Thymus (tissue), 11 donors: ENCODE measurements around the gene ABLIM2. TPM values are rescaled to one million over a fixed set of nuclear protein-coding genes. Genes with fewer than 3 reads are reported as not detected.

Experiments used
- DNase-seq, 9 donors: peaks; one replicate each; pipeline ENCODE4 v3.0.0-alpha.2; 2013; ENCODE audit warnings: low spot score in 9 of 9, low read depth in 6 of 9, missing footprints in 1 of 9
- H3K27ac ChIP-seq, 2 donors: one replicate each; pipeline ENCODE4 v1.5.1; 2013; ENCODE audit warnings: control low read depth in 1 of 2, low read depth in 1 of 2, low read length in 1 of 2, mild to moderate bottlenecking in 1 of 2, moderate library complexity in 1 of 2
- H3K27me3 ChIP-seq, 2 donors: one replicate each; pipeline ENCODE4 v1.5.1; 2013; ENCODE audit warnings: low read length in 1 of 2; ENCODE audit not compliant: control insufficient read depth in 2 of 2, insufficient read depth in 1 of 2
- H3K36me3 ChIP-seq, 2 donors: one replicate each; pipeline ENCODE4 v1.5.1; 2013; ENCODE audit warnings: low read length in 1 of 2, mild to moderate bottlenecking in 1 of 2, moderate library complexity in 1 of 2; ENCODE audit not compliant: control insufficient read depth in 2 of 2, insufficient read depth in 2 of 2
- H3K4me1 ChIP-seq, 2 donors: one replicate each; pipeline ENCODE4 v1.5.1; 2013; ENCODE audit warnings: low read length in 2 of 2; ENCODE audit not compliant: control insufficient read depth in 2 of 2, insufficient read depth in 2 of 2
- H3K4me3 ChIP-seq, 2 donors: one replicate each; pipeline ENCODE4 v1.5.1; 2013; ENCODE audit warnings: low read length in 2 of 2, control low read depth in 1 of 2, mild to moderate bottlenecking in 1 of 2
- H3K9me3 ChIP-seq, 2 donors: one replicate each; pipeline ENCODE4 v1.5.1; 2013; ENCODE audit warnings: low read length in 1 of 2, mild to moderate bottlenecking in 1 of 2; ENCODE audit not compliant: control insufficient read depth in 2 of 2, insufficient read depth in 1 of 2
- WGBS: extraction: QIAGEN DNeasy Blood & Tissue Kit; methylation state at CpG from one replicate; pipeline ENCODE4 v1.1.7; 2013; 5-methylcytosine and 5-hydroxymethylcytosine counted together
- polyA plus RNA-seq: library from polyadenylated mRNA; stranded (reverse); fragments of 200-250 nt; gene quantifications from one replicate; pipeline ENCODE4 v1.2.3, GENCODE V29; 2013
- total RNA-seq: library from RNA; stranded (reverse); fragments of 120-200 nt; gene quantifications from one replicate; pipeline ENCODE4 v1.2.4, GENCODE V29; 2013
- donor health status: healthy.

ABLIM2 gene
- total and polyA plus RNA-seq, 2 donors: 1.0 to 7.4 TPM

- peaks cover 0 to 2% of the 10 kb centered on the region in 2 donors for H3K9me3 ChIP-seq
- H3K4me1 ChIP-seq: peaks cover 29 to 38% of the 10 kb centered on the region in 2 donors
- no peak for DNase-seq
- peaks cover 0 to 18% of the 10 kb centered on the region in 2 donors for H3K27me3 ChIP-seq
- no peaks in the 10 kb centered on the region for H3K36me3 ChIP-seq
- WGBS: 87% methylated on average over 27 of the region's 27 CpGs
- no peak overlapping the region for H3K27ac ChIP-seq
- no peak overlapping the region for H3K4me3 ChIP-seq
These were observed 25.5 kb downstream of the ABLIM2 start for GRCh38 chr4:8132947-8133705.

GRCh38 chr4:8132400-8132799, 26.2 kb downstream of the ABLIM2 start:
- Histone ChIP-seq H3K9me3 (peaks cover 0 to 2% of the 10 kb centered on the region in 2 donors), H3K27ac (no peak overlapping the region), H3K36me3 (no peaks in the 10 kb centered on the region), H3K4me1 (peaks cover 29 to 43% of the 10 kb centered on the region in 2 donors), H3K4me3 (no peak overlapping the region), H3K27me3 (peaks cover 0 to 18% of the 10 kb centered on the region in 2 donors)
- WGBS: 93% methylated on average over 10 of the region's 10 CpGs
- no peak for DNase-seq

- H3K4me1 ChIP-seq: peaks cover 29 to 43% of the 10 kb centered on the region in 2 donors
- 87% methylated on average over 18 of the region's 18 CpGs for WGBS
- no peak overlapping the region for H3K27ac ChIP-seq
- peaks cover 0 to 2% of the 10 kb centered on the region in 2 donors for H3K9me3 ChIP-seq
- peaks cover 0 to 16% of the 10 kb centered on the region in 2 donors for H3K27me3 ChIP-seq
- no peak for DNase-seq
- H3K4me3 ChIP-seq: no peak overlapping the region
- no peaks in the 10 kb centered on the region for H3K36me3 ChIP-seq
These were observed 26.8 kb downstream of the ABLIM2 start for GRCh38 chr4:8131826-8132225.

GRCh38 chr4:8131210-8131609, 27.4 kb downstream of the ABLIM2 start:
- Histone ChIP-seq H3K4me3 (peak overlapping the region in 1 of 2 donors; percentile 5), H3K9me3 (peaks cover 0 to 2% of the 10 kb centered on the region in 2 donors), H3K27me3 (peaks cover 0 to 16% of the 10 kb centered on the region in 2 donors), H3K4me1 (peaks cover 29 to 43% of the 10 kb centered on the region in 2 donors), H3K27ac (peak overlapping the region; percentile 56 to 82), H3K36me3 (no peaks in the 10 kb centered on the region)
- 7% methylated on average over 8 of the region's 8 CpGs for WGBS
- DNase-seq: peak in 8 of 9 donors; percentile 29 to 80 (median 48)

GRCh38 chr4:8130346-8131066, 28.1 kb downstream of the ABLIM2 start:
- peaks cover 29 to 43% of the 10 kb centered on the region in 2 donors for H3K4me1 ChIP-seq

GRCh38 chr4:8129785-8130184, 28.8 kb downstream of the ABLIM2 start:
- Histone ChIP-seq H3K4me1 (peaks cover 29 to 43% of the 10 kb centered on the region in 2 donors), H3K9me3 (peaks cover 0 to 2% of the 10 kb centered on the region in 2 donors), H3K4me3 (no peak overlapping the region), H3K27me3 (peaks cover 0 to 14% of the 10 kb centered on the region in 2 donors), H3K36me3 (no peaks in the 10 kb centered on the region), H3K27ac (no peak overlapping the region)
- WGBS: 88% methylated on average over 6 of the region's 6 CpGs
- DNase-seq: no peak

More at GRCh38 chr4:8130346-8131066, 28.1 kb downstream of the ABLIM2 start:
- Histone ChIP-seq H3K36me3 (no peaks in the 10 kb centered on the region), H3K9me3 (peaks cover 0 to 2% of the 10 kb centered on the region in 2 donors), H3K27ac (peak overlapping the region; percentile 56 to 82), H3K27me3 (peaks cover 0 to 16% of the 10 kb centered on the region in 2 donors), H3K4me3 (no peak overlapping the region)
- WGBS: 91% methylated on average over 18 of the region's 18 CpGs
- DNase-seq: no peak

GRCh38 chr4:8129136-8129535, 29.5 kb downstream of the ABLIM2 start:
- no peak for DNase-seq
- peaks cover 0 to 9% of the 10 kb centered on the region in 2 donors for H3K27me3 ChIP-seq
- no peak overlapping the region for H3K4me3 ChIP-seq
- WGBS: 93% methylated on average over 11 of the region's 11 CpGs
- H3K36me3 ChIP-seq: no peaks in the 10 kb centered on the region
- peaks cover 0 to 2% of the 10 kb centered on the region in 2 donors for H3K9me3 ChIP-seq
- H3K4me1 ChIP-seq: peaks cover 31 to 45% of the 10 kb centered on the region in 2 donors
- no peak overlapping the region for H3K27ac ChIP-seq

- Histone ChIP-seq H3K36me3 (no peaks in the 10 kb centered on the region), H3K4me3 (no peak overlapping the region), H3K27ac (peak overlapping the region in 1 of 2 donors; percentile 74), H3K4me1 (peaks cover 38 to 52% of the 10 kb centered on the region in 2 donors), H3K9me3 (peaks cover 0 to 2% of the 10 kb centered on the region in 2 donors), H3K27me3 (peaks cover 0 to 7% of the 10 kb centered on the region in 2 donors)
- 88% methylated on average over 19 of the region's 19 CpGs for WGBS
- peak in 3 of 9 donors; percentile 18 to 61 (median 44) for DNase-seq
These were observed 30.3 kb downstream of the ABLIM2 start for GRCh38 chr4:8128100-8128856.
